GM12891 (cell line): ENCODE results near the gene TUBB6.

ENCODE experiments used
- PAX5 ChIP-seq: IDR thresholded peaks from 2 replicates; pipeline ENCODE4 v1.6.1; 2011; ENCODE audit warnings: low read length, moderate library complexity, mild to moderate bottlenecking; ENCODE audit not compliant: insufficient read depth, severe bottlenecking
- POLR2A ChIP-seq: IDR thresholded peaks from 2 replicates; pipeline ENCODE4 v1.6.1; 2011; ENCODE audit warnings: low read depth, low read length, control low read depth
- POLR2AphosphoS5 ChIP-seq: IDR thresholded peaks from 2 replicates; pipeline ENCODE4 v1.6.1; 2011; ENCODE audit warnings: low read depth, low read length, control low read depth
- POU2F2 ChIP-seq: IDR thresholded peaks from 2 replicates; pipeline ENCODE4 v1.6.1; 2011; ENCODE audit warnings: low read depth, mild to moderate bottlenecking, control low read depth, low read length, moderate library complexity
- SPI1 ChIP-seq: IDR thresholded peaks from 2 replicates; pipeline ENCODE4 v1.6.1; 2011; ENCODE audit warnings: low read depth, low read length, control low read depth
- TAF1 ChIP-seq: IDR thresholded peaks from 2 replicates; pipeline ENCODE4 v1.6.1; 2011; ENCODE audit warnings: low read depth, low read length, control low read depth

DNA sequence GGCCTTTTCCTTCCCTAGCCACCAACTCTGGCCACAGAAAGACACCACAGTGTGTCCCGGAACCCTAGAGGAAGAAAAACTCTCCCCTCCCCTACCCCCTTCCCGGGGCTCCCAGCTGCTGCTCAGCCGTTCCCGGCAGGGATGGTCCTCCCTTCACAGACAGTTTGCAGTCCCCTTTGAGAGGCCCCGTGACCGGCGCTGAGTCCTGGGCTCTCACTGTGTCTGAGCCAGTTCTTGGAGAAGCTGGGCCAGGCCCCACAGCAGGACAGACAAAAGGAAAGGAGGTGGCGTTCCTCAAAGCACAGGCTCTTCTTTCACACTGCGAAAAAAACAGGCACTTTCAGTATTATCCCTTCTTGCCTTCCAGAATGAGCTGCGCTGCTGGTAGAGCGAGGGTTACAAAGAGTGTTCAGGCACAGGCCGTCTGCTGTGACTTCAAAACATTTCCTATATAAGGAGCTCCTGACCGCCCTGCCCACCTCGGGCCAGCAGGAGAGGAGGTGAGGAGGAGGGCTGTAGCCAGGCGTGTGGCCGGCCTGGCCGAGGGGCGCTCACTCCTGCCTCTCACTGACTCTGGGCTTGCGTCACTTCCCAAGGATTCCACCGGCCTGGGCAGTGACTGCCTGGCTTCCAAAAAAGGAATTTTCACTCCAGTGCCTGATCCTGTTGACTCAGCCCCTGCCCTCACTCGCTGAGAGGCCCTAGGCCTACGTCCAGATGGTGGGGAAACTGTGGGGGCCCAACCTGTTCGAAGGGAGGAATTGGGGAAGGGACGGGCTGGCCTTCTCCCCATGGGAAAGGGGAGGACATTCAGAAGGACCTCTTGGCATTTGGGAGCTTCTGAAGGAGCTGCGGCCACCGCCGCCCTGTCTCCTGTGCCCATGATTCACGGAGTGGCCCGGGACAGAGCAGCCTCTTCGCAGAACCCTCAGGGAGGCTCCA is 29.0 kb upstream of the TUBB6 start:
- TF ChIP-seq POLR2A (no peak), POLR2AphosphoS5 (no peak), TAF1 (no peak), SPI1 (no peak), PAX5 (no peak), POU2F2 (no peak)
